ENCODE measurements around the gene ALDH18A1. TPM values are rescaled to one million over a fixed set of nuclear protein-coding genes. Genes with fewer than 3 reads are reported as not detected.

The ALDH18A1 gene
- total and polyA plus RNA-seq, 3 donors from 2014 or later, result 25.0 to 32.5 (median 29.8) TPM

- no peak overlapping the region for H3K27ac ChIP-seq
- no peaks in the 10 kb centered on the region for H3K9me3 ChIP-seq
- H3K36me3 ChIP-seq (ENCODE audit: low read depth, missing control alignments), result no peaks in the 10 kb centered on the region
- DNase-seq, result no peak
- intact Hi-C loops (cut with DNase I; ENCODE audit: low total_unique reads), result no loop called here
- H3K4me3 ChIP-seq, result no peak overlapping the region
- H3K4me1 ChIP-seq, result peaks cover 4% of the 10 kb centered on the region
- WGBS, 2 donors, result 88 to 96% methylated on average over 1 of the region's 1 CpG
- H3K27me3 ChIP-seq, result no peaks in the 10 kb centered on the region
- TF ChIP-seq POLR2A (IDR thresholded peaks at IDR 0.05), result no peak
- TF ChIP-seq, protein P1, sequence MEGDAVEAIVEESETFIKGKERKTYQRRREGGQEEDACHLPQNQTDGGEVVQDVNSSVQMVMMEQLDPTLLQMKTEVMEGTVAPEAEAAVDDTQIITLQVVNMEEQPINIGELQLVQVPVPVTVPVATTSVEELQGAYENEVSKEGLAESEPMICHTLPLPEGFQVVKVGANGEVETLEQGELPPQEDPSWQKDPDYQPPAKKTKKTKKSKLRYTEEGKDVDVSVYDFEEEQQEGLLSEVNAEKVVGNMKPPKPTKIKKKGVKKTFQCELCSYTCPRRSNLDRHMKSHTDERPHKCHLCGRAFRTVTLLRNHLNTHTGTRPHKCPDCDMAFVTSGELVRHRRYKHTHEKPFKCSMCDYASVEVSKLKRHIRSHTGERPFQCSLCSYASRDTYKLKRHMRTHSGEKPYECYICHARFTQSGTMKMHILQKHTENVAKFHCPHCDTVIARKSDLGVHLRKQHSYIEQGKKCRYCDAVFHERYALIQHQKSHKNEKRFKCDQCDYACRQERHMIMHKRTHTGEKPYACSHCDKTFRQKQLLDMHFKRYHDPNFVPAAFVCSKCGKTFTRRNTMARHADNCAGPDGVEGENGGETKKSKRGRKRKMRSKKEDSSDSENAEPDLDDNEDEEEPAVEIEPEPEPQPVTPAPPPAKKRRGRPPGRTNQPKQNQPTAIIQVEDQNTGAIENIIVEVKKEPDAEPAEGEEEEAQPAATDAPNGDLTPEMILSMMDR (IDR thresholded peaks at IDR 0.05), result no peak
Measured at GRCh38 chr10:95651346-95652060, 5.0 kb downstream of the ALDH18A1 start.

GRCh38 chr10:95650232-95650631 lies 6.3 kb downstream of the ALDH18A1 start:
- Histone ChIP-seq H3K4me1 (peaks cover 1% of the 10 kb centered on the region), H3K36me3 (ENCODE audit: low read depth, missing control alignments) (no peaks in the 10 kb centered on the region), H3K27me3 (no peaks in the 10 kb centered on the region), H3K27ac (no peak overlapping the region), H3K9me3 (no peaks in the 10 kb centered on the region), H3K4me3 (no peak overlapping the region)
- WGBS, 2 donors, result 78 to 82% methylated on average over 2 of the region's 2 CpGs
- DNase-seq, result no peak
- TF ChIP-seq POLR2A (IDR thresholded peaks at IDR 0.05), result no peak
- TF ChIP-seq, protein P1 (IDR thresholded peaks at IDR 0.05), result no peak
- intact Hi-C loops (cut with DNase I; ENCODE audit: low total_unique reads), result no loop called here

DNA sequence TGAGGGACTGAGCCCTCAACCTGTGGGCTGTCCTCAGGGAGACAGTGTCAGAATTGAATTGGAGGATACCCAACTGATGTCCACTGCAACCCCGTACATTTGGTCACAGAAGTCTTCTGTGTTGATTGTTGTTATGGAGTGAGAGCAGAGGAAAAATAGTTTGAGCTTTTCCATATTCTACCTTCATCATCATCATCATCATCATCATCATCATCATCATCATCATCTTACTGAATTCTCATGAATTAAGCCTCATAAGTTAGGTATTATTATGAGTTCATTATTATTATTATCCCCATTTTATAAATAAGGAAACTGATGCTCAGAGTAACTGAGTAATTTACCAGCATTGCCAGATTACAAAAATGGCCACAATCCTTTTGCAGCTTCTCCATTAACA lies 8.4 kb downstream of the ALDH18A1 start:
- H3K4me3 ChIP-seq, result no peak overlapping the region
- H3K36me3 ChIP-seq (ENCODE audit: low read depth, missing control alignments), result no peaks in the 10 kb centered on the region
- no peak for TF ChIP-seq POLR2A (IDR thresholded peaks at IDR 0.05)
- TF ChIP-seq, protein P1 (IDR thresholded peaks at IDR 0.05), result no peak

DNA sequence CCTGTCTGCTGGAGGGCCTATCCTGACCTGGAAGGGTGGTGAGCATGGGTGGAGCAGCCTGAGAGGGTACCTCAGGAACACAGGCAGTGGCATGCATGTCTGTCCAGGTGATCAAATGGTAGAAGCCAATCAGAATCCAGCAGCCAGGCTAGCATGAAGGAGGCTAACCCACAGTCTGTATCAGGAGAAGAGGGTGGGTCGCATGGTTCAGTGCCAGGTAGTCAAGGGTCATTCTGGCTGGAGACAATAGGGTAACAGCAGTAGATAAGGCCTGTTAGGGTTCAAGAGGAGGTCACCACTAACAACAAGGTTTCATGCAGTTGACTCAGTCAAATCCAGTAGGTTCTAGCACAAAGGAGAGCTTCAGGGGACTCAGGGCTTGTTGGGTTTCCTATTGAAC lies 10.4 kb downstream of the ALDH18A1 start:
- no peaks in the 10 kb centered on the region for H3K9me3 ChIP-seq
- 100% methylated on average over 1 of the region's 1 CpG for WGBS, 2 donors
- no peak for TF ChIP-seq POLR2A (IDR thresholded peaks at IDR 0.05)
- intact Hi-C loops (cut with DNase I; ENCODE audit: low total_unique reads), result no loop called here
- H3K4me3 ChIP-seq, result no peak overlapping the region
- no peaks in the 10 kb centered on the region for H3K27me3 ChIP-seq
- no peaks in the 10 kb centered on the region for H3K4me1 ChIP-seq
- no peaks in the 10 kb centered on the region for H3K36me3 ChIP-seq (ENCODE audit: low read depth, missing control alignments)
- no peak for DNase-seq
- no peak overlapping the region for H3K27ac ChIP-seq

More for the DNA sequence above, 8.4 kb downstream of the ALDH18A1 start:
- H3K27me3 ChIP-seq, result no peaks in the 10 kb centered on the region
- H3K9me3 ChIP-seq, result no peaks in the 10 kb centered on the region
- no peak overlapping the region for H3K27ac ChIP-seq
- intact Hi-C loops (cut with DNase I; ENCODE audit: low total_unique reads), result no loop called here
- H3K4me1 ChIP-seq, result no peaks in the 10 kb centered on the region
- 100% methylated on average over 1 of the region's 1 CpG for WGBS, 2 donors
- DNase-seq, result no peak

- TF ChIP-seq, protein P1 (IDR thresholded peaks at IDR 0.05), result no peak
- no peak for TF ChIP-seq POLR2A (IDR thresholded peaks at IDR 0.05)
- DNase-seq, result no peak
- Histone ChIP-seq H3K27ac (no peak overlapping the region), H3K4me1 (no peaks in the 10 kb centered on the region), H3K9me3 (no peaks in the 10 kb centered on the region), H3K36me3 (ENCODE audit: low read depth, missing control alignments) (no peaks in the 10 kb centered on the region), H3K4me3 (no peak overlapping the region), H3K27me3 (no peaks in the 10 kb centered on the region)
- intact Hi-C loops (cut with DNase I; ENCODE audit: low total_unique reads), result no loop called here
- 41 to 63% methylated on average over 1 of the region's 1 CpG for WGBS, 2 donors
Measured at GRCh38 chr10:95644901-95645300, 11.6 kb downstream of the ALDH18A1 start.
